Dermis blood vessel endothelial cell (primary cell): ENCODE measurements around the gene C3orf85. TPM values are rescaled to one million over a fixed set of nuclear protein-coding genes. Genes with fewer than 3 reads are reported as not detected.
"Not testable (repeated sequence)": the region's sequence is repeated elsewhere in the genome, so short reads cannot be mapped to it uniquely, and the experiment has no call there.

Experiments used
- DNase-seq: peaks from one replicate; pipeline ENCODE4 v3.0.0; 2010
- total RNA-seq: library from RNA; depleted of rRNA; stranded (reverse); fragments of >200 nt; gene quantifications from 2 replicates; pipeline ENCODE4 v1.2.3, GENCODE V29; 2014

C3orf85 gene
- total RNA-seq, result not detected in 2 replicates

- DNase-seq, result no peak
These were observed at the start of gene C3orf85 for GRCh38 chr3:109136523-109136922. Gene C3orf85 (plus strand): TSS chr3:109136719. CDS start chr3:109136848, 129 bp downstream.

- DNase-seq, result no peak
These were observed 47.3 kb upstream of the C3orf85 start for GRCh38 chr3:109089265-109089664.

- no peak for DNase-seq
These were observed 44.7 kb upstream of the C3orf85 start for GRCh38 chr3:109091846-109092245.

GRCh38 chr3:109093561-109093960 is 43.0 kb upstream of the C3orf85 start:
- no peak for DNase-seq

GRCh38 chr3:109095166-109095565 is 41.4 kb upstream of the C3orf85 start:
- no peak for DNase-seq

GRCh38 chr3:109098079-109098644 is 38.4 kb upstream of the C3orf85 start:
- DNase-seq, result no peak

GRCh38 chr3:109109574-109109973 is 26.9 kb upstream of the C3orf85 start:
- no peak for DNase-seq

- no peak for DNase-seq
These were observed 23.4 kb upstream of the C3orf85 start for GRCh38 chr3:109112946-109113760.

- DNase-seq, result no peak
These were observed 21.8 kb upstream of the C3orf85 start for GRCh38 chr3:109114746-109115145.

GRCh38 chr3:109115451-109115850 is 21.1 kb upstream of the C3orf85 start:
- no peak for DNase-seq

GRCh38 chr3:109116031-109116430 is 20.5 kb upstream of the C3orf85 start:
- DNase-seq, result no peak

- DNase-seq, result no peak
These were observed 18.6 kb upstream of the C3orf85 start, which contains the start of gene MORC1 for GRCh38 chr3:109117939-109118338. Gene MORC1 (minus strand): TSS chr3:109118134. CDS start chr3:109118059, 75 bp downstream.

GRCh38 chr3:109118584-109118983 is 17.9 kb upstream of the C3orf85 start:
- no peak for DNase-seq

GRCh38 chr3:109122690-109123089 is 13.8 kb upstream of the C3orf85 start:
- DNase-seq, result no peak

- no peak for DNase-seq
These were observed 10.6 kb upstream of the C3orf85 start for GRCh38 chr3:109125902-109126301.

GRCh38 chr3:109127553-109127952 is 9.0 kb upstream of the C3orf85 start:
- DNase-seq, result no peak

- no peak for DNase-seq
These were observed 5.2 kb upstream of the C3orf85 start for GRCh38 chr3:109131276-109131675.

GRCh38 chr3:109132801-109133473 is 3.6 kb upstream of the C3orf85 start:
- DNase-seq, result no peak

- DNase-seq, result not testable (repeated sequence)
These were observed 3.1 kb upstream of the C3orf85 start for GRCh38 chr3:109133474-109133816.

- no peak for DNase-seq
These were observed 1.2 kb downstream of the C3orf85 start for GRCh38 chr3:109137761-109138160.

- no peak for DNase-seq
These were observed 3.8 kb downstream of the C3orf85 start for GRCh38 chr3:109140318-109140717.

GRCh38 chr3:109143646-109144045 is 7.1 kb downstream of the C3orf85 start:
- no peak for DNase-seq

GRCh38 chr3:109149078-109149477 is 12.6 kb downstream of the C3orf85 start:
- DNase-seq, result no peak

- DNase-seq, result no peak
These were observed 15.8 kb downstream of the C3orf85 start for GRCh38 chr3:109152320-109152719.
